H1 (cell line): ENCODE results near the gene MORN5. TPM values are rescaled to one million over a fixed set of nuclear protein-coding genes. Genes with fewer than 3 reads are reported as not detected.

ENCODE experiments used
- ASH2L ChIP-seq: fragments of 200-600, 300-600 bp; sonication (generic); IDR thresholded peaks from one replicate; pipeline ENCODE4 v1.7.1; 2017; ENCODE audit warnings: low read length
- CREB1 ChIP-seq: IDR thresholded peaks from 2 replicates; pipeline ENCODE4 v1.6.1; 2012; ENCODE audit warnings: inconsistent platforms
- KDM4A ChIP-seq: IDR thresholded peaks from one replicate; pipeline ENCODE4 v1.7.1; 2012; ENCODE audit warnings: low read depth, mild to moderate bottlenecking, moderate library complexity, low read length, inconsistent platforms; ENCODE audit not compliant: severe bottlenecking
- TBP ChIP-seq: IDR thresholded peaks from 2 replicates; pipeline ENCODE4 v1.6.1; 2011; ENCODE audit warnings: low read depth, low read length, improper control_type of control experiment
- polyA plus RNA-seq, 7 experiments: library from polyadenylated mRNA; depleted of rRNA in 3 of 7; stranded (reverse) in 5 of 7; unstranded in 2 of 7; fragments of >200 nt in 5 of 7; fragments of 200-250 nt in 2 of 7; gene quantifications; 1 replicate in 5 of 7; 2 replicates in 1 of 7; 4 replicates in 1 of 7; pipeline versions ENCODE4 v1.2.1 to v1.2.3, GENCODE V29; 2011 to 2013; ENCODE audit warnings: missing spikeins in 2 of 7, mixed read lengths in 2 of 7
- total RNA-seq: library from RNA; stranded (reverse); fragmentation: NEBNext Ultra II Directional; extraction: Animal tissue kit (Norgen Biotek cat#: 25700); gene quantifications from 2 replicates; pipeline ENCODE4 v1.2.1, GENCODE V29; 2021

MORN5 gene
- total and polyA plus RNA-seq, 2 of the 8 experiments (the other 6 are each of a cell fraction or from before 2014, with no cell fraction given) = not detected

- no peak for TF ChIP-seq ASH2L
- no peak for TF ChIP-seq TBP
- TF ChIP-seq KDM4A = no peak
- TF ChIP-seq CREB1 = no peak
Observed at GRCh38 chr9:122186777-122187470, 27.2 kb downstream of the MORN5 start (continued).
